OCI-LY1 (cell line): Measurements from ENCODE around the gene CLIP3.

ENCODE experiments used
- CTCF ChIP-seq: fragments of 200-600 bp; sonication (generic), shearing (Covaris generic); IDR thresholded peaks from 2 replicates; pipeline ENCODE4 v1.5.1; 2017; ENCODE audit warnings: mild to moderate bottlenecking, antibody characterized with exemption, low read length, moderate library complexity, mixed read lengths
- EZH2 ChIP-seq: fragments of 200-600 bp; sonication (generic), shearing (Covaris generic); IDR thresholded peaks from 2 replicates; pipeline ENCODE4 v1.8.0; 2017; ENCODE audit warnings: borderline replicate concordance, mixed run types, mild to moderate bottlenecking, antibody characterized with exemption, low read length, moderate library complexity, mixed read lengths

- TF ChIP-seq CTCF = no peak
- no peak for TF ChIP-seq EZH2
Observed at GRCh38 chr19:35990771-35991730, 41.6 kb downstream of the CLIP3 start.
